HepG2 (cell line): Measurements from ENCODE around the gene FCRL5. TPM values are rescaled to one million over a fixed set of nuclear protein-coding genes. Genes with fewer than 3 reads are reported as not detected.

Source experiments
- ATAC-seq: fragments of 200-7000 bp; cut with Tn5 transposase; 3 replicates; pipeline ENCODE4 v1.9.1; 2020; ENCODE audit warnings: mild to moderate bottlenecking, moderate library complexity
- BruUV-seq: library from RNA; stranded (reverse); fragments of 400-500 nt; replicated peaks from 2 replicates; lab custom pipeline; 2021; lab: Mats Ljungman, UMichigan
- CTCF ChIA-PET: fragments of 300-600 bp; formaldehyde crosslinking; extraction: SDS; loops from one replicate; lab custom pipeline; 2021; ENCODE audit warnings: low total read pairs, inconsistent platforms, low intra/inter-chr PET ratio; lab: Yijun Ruan, JAX
- POLR2A ChIA-PET: fragments of 350-600 bp; sonication (Branson Sonifier 250); formaldehyde crosslinking; loops from one replicate; lab custom pipeline; 2020; ENCODE audit warnings: antibody characterized with exemption, inconsistent platforms; lab: Yijun Ruan, JAX
- DNase-seq: peaks from one replicate; pipeline ENCODE4 v3.0.0-alpha.2; 2015; ENCODE audit warnings: low spot score
- FAIRE-seq: peaks from 3 replicates; lab custom pipeline; 2011; peaks lifted over from hg19 to GRCh38; lab: Jason Lieb, UNC
- H2AFZ ChIP-seq: one replicate; pipeline ENCODE4 v1.6.1; 2011; ENCODE audit warnings: low read length, inconsistent platforms
- H3K27ac ChIP-seq: fragments of 300-600 bp; 3 replicates; pipeline ENCODE4 v1.8.0; 2011; ENCODE audit warnings: mixed run types, mild to moderate bottlenecking, mixed read lengths, low read length, inconsistent platforms; ENCODE audit not compliant: insufficient read depth; ENCODE audit errors: extremely low read length
- H3K27me3 ChIP-seq, 2 experiments: fragments of 200-600 bp in 1 of 2; 2 replicates in 1 of 2; 3 replicates in 1 of 2; pipeline versions ENCODE4 v1.6.0 to v1.8.0; 2011; ENCODE audit warnings: low read length in 2 of 2, mild to moderate bottlenecking in 2 of 2, moderate library complexity in 2 of 2, inconsistent platforms in 1 of 2; ENCODE audit not compliant: insufficient read depth in 2 of 2, control insufficient read depth in 1 of 2
- H3K36me3 ChIP-seq, 2 experiments: fragments of 200-600 bp in 1 of 2; replicated peaks in 1 of 2; 2 replicates in 1 of 2; 3 replicates in 1 of 2; pipeline versions ENCODE4 v1.5.1 to v1.8.0; 2011; ENCODE audit warnings: low read length in 2 of 2, inconsistent platforms in 1 of 2; ENCODE audit not compliant: insufficient read depth in 2 of 2, control insufficient read depth in 1 of 2
- H3K4me1 ChIP-seq: 2 replicates; pipeline ENCODE4 v1.5.1; 2012; ENCODE audit warnings: low read length, inconsistent platforms; ENCODE audit not compliant: insufficient read depth
- H3K4me2 ChIP-seq: 2 replicates; pipeline ENCODE4 v1.6.0; 2011; ENCODE audit warnings: low read depth, low read length, inconsistent platforms
- H3K4me3 ChIP-seq, 3 experiments: fragments of 200-600 bp in 1 of 3; sonication (generic), shearing (Covaris generic) in 1 of 3; replicated peaks in 1 of 3; 2 replicates each; pipeline ENCODE4 v1.5.1; 2011 to 2016; ENCODE audit warnings: low read length in 3 of 3, inconsistent platforms in 2 of 3, low read depth in 2 of 3, mild to moderate bottlenecking in 2 of 3, control low read depth in 1 of 3, mixed read lengths in 1 of 3; ENCODE audit not compliant: insufficient read depth in 1 of 3
- H3K79me2 ChIP-seq: one replicate; pipeline ENCODE4 v1.6.1; 2011; ENCODE audit warnings: low read length, inconsistent platforms; ENCODE audit not compliant: insufficient read depth
- H3K9ac ChIP-seq: 2 replicates; pipeline ENCODE4 v1.6.0; 2011; ENCODE audit warnings: mild to moderate bottlenecking, low read depth, low read length, inconsistent platforms; ENCODE audit not compliant: insufficient read depth
- H3K9me3 ChIP-seq: 2 replicates; pipeline ENCODE4 v1.5.1; 2012; ENCODE audit warnings: mild to moderate bottlenecking, low read length
- H4K20me1 ChIP-seq: 2 replicates; pipeline ENCODE4 v1.6.0; 2011; ENCODE audit warnings: inconsistent platforms, mild to moderate bottlenecking, low read length, moderate library complexity; ENCODE audit not compliant: insufficient read depth
- BRD4 ChIP-seq: sonication (generic); formaldehyde crosslinking; IDR thresholded peaks from 2 replicates; pipeline ENCODE4 v1.4.0; 2020; ENCODE audit warnings: missing genetic modification reagents
- CBX5 ChIP-seq: sonication (generic); formaldehyde crosslinking; IDR thresholded peaks from 2 replicates; pipeline ENCODE4 v1.4.0; 2020; ENCODE audit warnings: missing genetic modification reagents, borderline replicate concordance
- CERS6 ChIP-seq: sonication (generic); formaldehyde crosslinking; IDR thresholded peaks from 2 replicates; pipeline ENCODE4 v1.5.0; 2020; ENCODE audit warnings: missing genetic modification reagents
- DRAP1 ChIP-seq: IDR thresholded peaks from 2 replicates; pipeline ENCODE4 v1.6.1; 2016; ENCODE audit warnings: missing genetic modification reagents, missing compliant biosample characterization
- ELK4 ChIP-seq: sonication (generic); formaldehyde crosslinking; IDR thresholded peaks from 2 replicates; pipeline ENCODE4 v1.9.0; 2021; ENCODE audit warnings: missing genetic modification reagents, borderline replicate concordance
- IRF9 ChIP-seq: sonication (generic); formaldehyde crosslinking; IDR thresholded peaks from 2 replicates; pipeline ENCODE4 v1.8.0; 2022; ENCODE audit warnings: missing genetic modification reagents, mild to moderate bottlenecking, borderline replicate concordance
- KDM4B ChIP-seq: sonication (generic); formaldehyde crosslinking; IDR thresholded peaks from 2 replicates; pipeline ENCODE4 v1.4.0; 2020; ENCODE audit warnings: missing genetic modification reagents
- MXD1 ChIP-seq: sonication (generic); formaldehyde crosslinking; IDR thresholded peaks from 2 replicates; pipeline ENCODE4 v1.4.0; 2020; ENCODE audit warnings: mild to moderate bottlenecking, missing genetic modification reagents
- POLR2G ChIP-seq: fragments of 200-400 bp; formaldehyde crosslinking; IDR thresholded peaks from 2 replicates; pipeline ENCODE4 v1.6.1; 2018; ENCODE audit warnings: mild to moderate bottlenecking, low read depth, low read length, moderate library complexity
- SNAI1 ChIP-seq: sonication (generic); formaldehyde crosslinking; IDR thresholded peaks from 2 replicates; pipeline ENCODE4 v1.5.0; 2020; ENCODE audit warnings: mild to moderate bottlenecking, missing genetic modification reagents, borderline replicate concordance
- STAG1 ChIP-seq: sonication (generic); formaldehyde crosslinking; IDR thresholded peaks from 2 replicates; pipeline ENCODE4 v1.4.0; 2020; ENCODE audit warnings: missing genetic modification reagents
- U2AF2 ChIP-seq: fragments of 200-400 bp; formaldehyde crosslinking; IDR thresholded peaks from 2 replicates; pipeline ENCODE4 v1.6.1; 2017; ENCODE audit warnings: low read depth, mild to moderate bottlenecking, low read length
- ZNF20 ChIP-seq: sonication (generic); formaldehyde crosslinking; IDR thresholded peaks from 2 replicates; pipeline ENCODE4 v1.4.0; 2020; ENCODE audit warnings: mild to moderate bottlenecking, moderate library complexity, missing genetic modification reagents
- ZNF234 ChIP-seq: sonication (generic); formaldehyde crosslinking; conservative IDR thresholded peaks from 2 replicates; pipeline ENCODE4 v1.5.1; 2020; ENCODE audit warnings: mild to moderate bottlenecking, missing genetic modification reagents
- ZNF510 ChIP-seq: sonication (generic); formaldehyde crosslinking; IDR thresholded peaks from 2 replicates; pipeline ENCODE4 v1.4.0; 2020; ENCODE audit warnings: low read depth, mild to moderate bottlenecking, missing genetic modification reagents
- ZNF572 ChIP-seq: sonication (generic); formaldehyde crosslinking; IDR thresholded peaks from 2 replicates; pipeline ENCODE4 v1.5.1; 2020; ENCODE audit warnings: mild to moderate bottlenecking, missing genetic modification reagents
- ZNF740 ChIP-seq: sonication (generic); formaldehyde crosslinking; IDR thresholded peaks from 2 replicates; pipeline ENCODE4 v1.4.0; 2020; ENCODE audit warnings: missing genetic modification reagents
- ZNF883 ChIP-seq: sonication (generic); formaldehyde crosslinking; IDR thresholded peaks from 2 replicates; pipeline ENCODE4 v1.5.1; 2020; ENCODE audit warnings: mild to moderate bottlenecking, missing genetic modification reagents; ENCODE audit errors: not compliant biosample characterization
- ZSCAN20 ChIP-seq: sonication (generic); formaldehyde crosslinking; IDR thresholded peaks from 2 replicates; pipeline ENCODE4 v1.4.0; 2020; ENCODE audit warnings: missing genetic modification reagents, mild to moderate bottlenecking, borderline replicate concordance
- ZSCAN21 ChIP-seq: sonication (generic); formaldehyde crosslinking; IDR thresholded peaks from 2 replicates; pipeline ENCODE4 v1.8.0; 2022; ENCODE audit warnings: mild to moderate bottlenecking, missing genetic modification reagents, moderate library complexity, borderline replicate concordance
- ZSCAN25 ChIP-seq: sonication (generic); formaldehyde crosslinking; IDR thresholded peaks from 2 replicates; pipeline ENCODE4 v1.8.0; 2022; ENCODE audit warnings: mild to moderate bottlenecking, missing genetic modification reagents
- WGBS: methylation state at CpG from one replicate; pipeline ENCODE4 v1.1.6; 2017; ENCODE audit warnings: low lambda C conversion rate; 5-methylcytosine and 5-hydroxymethylcytosine counted together
- in situ Hi-C: cut with HindIII; loops from 2 replicates; pipeline ENCODE4 v1.10.0; 2017; ENCODE audit warnings: low pct_unique_long_range_greater_than_20kb; ENCODE audit not compliant: extremely low pct_ligation_motif_present
- intact Hi-C: fragments of 100-400 bp; cut with micrococcal nuclease; formaldehyde crosslinking; loops from one replicate; pipeline ENCODE4 v1.10.0; 2022; ENCODE audit not compliant: unreplicated experiment
- polyA plus RNA-seq, 8 experiments: library from polyadenylated mRNA; depleted of rRNA in 3 of 8; stranded (reverse) in 7 of 8; unstranded in 1 of 8; fragments of >200 nt; fragmentation: Illumina TruSeq in 4 of 8; extraction: Trizol in 4 of 8; gene quantifications; 2 replicates each; pipeline versions ENCODE4 v1.2.1 to v1.2.3, GENCODE V29; 2011 to 2016; ENCODE audit warnings: low read depth in 4 of 8, missing spikeins in 1 of 8, mixed read lengths in 1 of 8; ENCODE audit not compliant: insufficient read depth in 1 of 8
- total RNA-seq, 5 experiments: library from RNA; depleted of rRNA; stranded (reverse); fragments of >200 nt; fragmentation: Illumina TruSeq; extraction: Trizol; gene quantifications; 2 replicates each; pipeline ENCODE4 v1.2.3, GENCODE V29; 2016; ENCODE audit warnings: low read depth in 1 of 5

Gene FCRL5
- total and polyA plus RNA-seq, 2 of the 13 experiments (the other 11 are each of a cell fraction or from before 2014, with no cell fraction given): not detected

- ATAC-seq (peak; percentile 71), FAIRE-seq (peak; percentile 80), DNase-seq (peak; percentile 63)
- Histone ChIP-seq H2AFZ (no peak overlapping the region), H3K27me3 (no peaks in the 10 kb centered on the region; a peak in 1 of 5 replicates), H3K4me1 (no peaks in the 10 kb centered on the region), H3K79me2 (no peaks in the 10 kb centered on the region), H4K20me1 (no peaks in the 10 kb centered on the region), H3K9ac (no peak overlapping the region), H3K27ac (no peak overlapping the region), H3K9me3 (no peaks in the 10 kb centered on the region), H3K4me2 (no peak overlapping the region), H3K4me3 (no peak overlapping the region), H3K36me3 (no peaks in the 10 kb centered on the region)
- no TSS peak for BruUV-seq
- intact Hi-C loops (loop anchor here (1.0 kb wide), 1 partner anchor 111 kb away; no protein-coding TSS in a partner anchor), in situ Hi-C loops (no loop called here)
- POLR2A ChIA-PET: no interaction called here
- CTCF ChIA-PET: no interaction called here
- WGBS: 2% methylated on average over 4 of the region's 4 CpGs
- no peak for TF ChIP-seq CBX5 (CRISPR knock-in tag)
- TF ChIP-seq ZNF234 (CRISPR knock-in tag): no peak
- TF ChIP-seq POLR2G: no peak
- TF ChIP-seq ZNF572 (CRISPR knock-in tag): no peak
- TF ChIP-seq CERS6 (CRISPR knock-in tag): no peak
- no peak for TF ChIP-seq ZNF510
- no peak for TF ChIP-seq ZSCAN21 (CRISPR knock-in tag)
- no peak for TF ChIP-seq ZSCAN25
- no peak for TF ChIP-seq MXD1 (CRISPR knock-in tag)
- TF ChIP-seq SNAI1 (CRISPR knock-in tag): no peak
- no peak for TF ChIP-seq KDM4B (CRISPR knock-in tag)
- TF ChIP-seq DRAP1 (CRISPR knock-in tag): no peak
- peak; percentile 43 for TF ChIP-seq STAG1
- no peak for TF ChIP-seq BRD4 (CRISPR knock-in tag)
- no peak for TF ChIP-seq U2AF2
- TF ChIP-seq ZNF20 (CRISPR knock-in tag): no peak
- TF ChIP-seq IRF9 (CRISPR knock-in tag): no peak
- TF ChIP-seq ZSCAN20 (CRISPR knock-in tag): no peak
- no peak for TF ChIP-seq ELK4 (CRISPR knock-in tag)
- no peak for TF ChIP-seq ZNF740 (CRISPR knock-in tag)
- TF ChIP-seq ZNF883 (CRISPR knock-in tag): no peak
Observed at GRCh38 chr1:157580179-157580827, 28.0 kb upstream of the FCRL5 start.
